Ovary (tissue), 3 donors: ENCODE results near the gene GPR108.

ENCODE experiments used
- CTCF ChIP-seq, 3 donors: fragments of 450-650 bp in 2 of 3; fragments of 200-600 bp in 1 of 3; IDR thresholded peaks; one replicate each; pipeline versions ENCODE4 v1.5.1 to v1.8.0; 2016 to 2022; ENCODE audit warnings: antibody characterized with exemption in 3 of 3, mild to moderate bottlenecking in 1 of 3
- POLR2A ChIP-seq: fragments of 450-650 bp; IDR thresholded peaks from one replicate; pipeline ENCODE4 v1.6.1; 2017; ENCODE audit warnings: antibody characterized with exemption, mild to moderate bottlenecking, moderate library complexity
- donor health status: DM: no; HTN: no; CAD: no.

DNA sequence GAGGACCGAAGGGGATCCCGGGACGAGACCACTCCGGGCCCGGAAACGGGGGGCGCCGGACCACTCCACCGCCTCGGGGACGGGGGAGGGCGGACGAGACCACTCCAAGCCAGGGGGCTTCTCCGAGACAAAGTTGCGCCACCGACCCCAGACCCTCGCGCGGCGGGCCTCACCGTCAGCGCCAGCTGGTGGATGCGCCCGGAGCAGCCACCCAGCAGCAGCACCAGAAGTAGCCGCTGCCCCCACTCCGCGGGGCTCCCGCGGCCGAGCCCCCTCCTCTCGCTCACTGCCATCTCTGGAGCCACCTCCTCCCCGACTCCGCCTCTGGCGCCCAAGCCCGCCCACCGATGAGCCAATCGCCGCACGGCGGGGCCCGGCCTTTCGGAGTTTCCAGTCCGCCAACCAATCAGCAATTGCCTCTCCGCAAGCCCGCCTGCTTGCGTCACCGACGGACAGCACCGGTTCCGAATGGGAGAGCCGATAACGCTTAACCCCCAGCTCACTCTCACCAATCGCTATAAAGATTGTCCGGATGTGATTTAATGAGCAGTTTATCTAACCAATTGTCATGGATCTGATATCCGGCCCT lies at the start of gene GPR108:
- peak in 1 of 3 donors; percentile 13 for TF ChIP-seq CTCF (IDR thresholded peaks at IDR 0.05)
- TF ChIP-seq POLR2A = peak; percentile 57
